ENCODE data around the gene JSRP1. TPM values are rescaled to one million over a fixed set of nuclear protein-coding genes. Genes with fewer than 3 reads are reported as not detected.

Gene JSRP1
- total RNA-seq, 2 experiments from 2014 or later: 1.1 to 1.4 TPM

GRCh38 chr19:2268861-2269243 lies 12.6 kb upstream of the JSRP1 start:
- ATAC-seq (ENCODE audit: low read depth) (no peak), DNase-seq (no peak)
- POLR2A ChIA-PET: interaction anchor here (1.7 to 7.3 kb wide), 3 partner anchors 10 to 30 kb away, joined by 10 to 71 read pairs (median 31); partner anchors contain the start of gene JSRP1
- peaks cover 26% of the 10 kb centered on the region for H3K4me1 Mint-ChIP-seq
- peak overlapping the region; percentile 90 for H3K4me3 Mint-ChIP-seq
- H3K27me3 Mint-ChIP-seq: no peaks in the 10 kb centered on the region
- no peaks in the 10 kb centered on the region for H3K9me3 Mint-ChIP-seq
- peak overlapping the region; percentile 92 for H3K27ac Mint-ChIP-seq
- peaks cover 15% of the 10 kb centered on the region for H3K36me3 Mint-ChIP-seq

GRCh38 chr19:2268480-2268830 lies 12.2 kb upstream of the JSRP1 start:
- no peaks in the 10 kb centered on the region for H3K9me3 Mint-ChIP-seq
- DNase-seq (no peak), ATAC-seq (ENCODE audit: low read depth) (no peak)
- H3K4me1 Mint-ChIP-seq: peaks cover 22% of the 10 kb centered on the region
- H3K36me3 Mint-ChIP-seq: peaks cover 12% of the 10 kb centered on the region
- H3K27me3 Mint-ChIP-seq: no peaks in the 10 kb centered on the region
- peak overlapping the region; percentile 90 for H3K4me3 Mint-ChIP-seq
- POLR2A ChIA-PET: interaction anchor here (1.7 to 7.3 kb wide), 3 partner anchors 10 to 30 kb away, joined by 10 to 71 read pairs (median 31); partner anchors contain the start of gene JSRP1
- peak overlapping the region; percentile 61 for H3K27ac Mint-ChIP-seq

- peak overlapping the region; percentile 57 for H3K27ac Mint-ChIP-seq
- H3K27me3 Mint-ChIP-seq: no peaks in the 10 kb centered on the region
- POLR2A ChIA-PET: interaction anchor here (0.6 to 2.2 kb wide), 4 partner anchors 8 to 917 kb away, joined by 3 to 7 read pairs (median 6); no protein-coding TSS in a partner anchor
- H3K4me3 Mint-ChIP-seq: no peak overlapping the region
- peaks cover 4% of the 10 kb centered on the region for H3K36me3 Mint-ChIP-seq
- ATAC-seq (ENCODE audit: low read depth): no peak
- H3K9me3 Mint-ChIP-seq: no peaks in the 10 kb centered on the region
- peaks cover 14% of the 10 kb centered on the region for H3K4me1 Mint-ChIP-seq
- no peak for DNase-seq
Observed at GRCh38 chr19:2266183-2266993, 10.2 kb upstream of the JSRP1 start.

- DNase-seq (peak; percentile 76), ATAC-seq (ENCODE audit: low read depth) (peak; percentile 43)
- Mint-ChIP-seq H3K36me3 (no peaks in the 10 kb centered on the region), H3K27ac (no peak overlapping the region), H3K27me3 (no peaks in the 10 kb centered on the region), H3K4me3 (no peak overlapping the region), H3K9me3 (no peaks in the 10 kb centered on the region), H3K4me1 (peaks cover 20% of the 10 kb centered on the region)
- POLR2A ChIA-PET: interaction anchor here (0.8 to 2.3 kb wide), 5 partner anchors 9 to 71 kb away, joined by 3 to 15 read pairs (median 4); no protein-coding TSS in a partner anchor
Observed at GRCh38 chr19:2261438-2262172, 5.4 kb upstream of the JSRP1 start.

- Mint-ChIP-seq H3K36me3 (no peaks in the 10 kb centered on the region), H3K4me1 (peaks cover 16% of the 10 kb centered on the region), H3K9me3 (no peaks in the 10 kb centered on the region), H3K27ac (no peak overlapping the region), H3K27me3 (no peaks in the 10 kb centered on the region), H3K4me3 (no peak overlapping the region)
- POLR2A ChIA-PET: interaction anchor here (0.6 to 2.9 kb wide), 7 partner anchors 9 to 72 kb away, joined by 3 to 43 read pairs (median 15); partner anchors contain the start of gene AMH
- ATAC-seq (ENCODE audit: low read depth) (no peak), DNase-seq (no peak)
Observed at GRCh38 chr19:2260341-2260805, 4.2 kb upstream of the JSRP1 start.

GRCh38 chr19:2259336-2259735 lies 3.1 kb upstream of the JSRP1 start:
- no peak for DNase-seq
- Mint-ChIP-seq H3K27me3 (peaks cover under 1% of the 10 kb centered on the region), H3K4me3 (no peak overlapping the region), H3K27ac (peak overlapping the region; percentile 76), H3K9me3 (no peaks in the 10 kb centered on the region), H3K4me1 (peaks cover 16% of the 10 kb centered on the region), H3K36me3 (no peaks in the 10 kb centered on the region)
- POLR2A ChIA-PET: interaction anchor here (0.6 to 2.9 kb wide), 5 partner anchors 9 to 373 kb away, joined by 3 to 43 read pairs (median 15); partner anchors contain the start of gene AMH
- ATAC-seq (ENCODE audit: low read depth): no peak

GRCh38 chr19:2255112-2255845 lies 938 bp downstream of the JSRP1 start:
- Mint-ChIP-seq H3K27me3 (peaks cover 21% of the 10 kb centered on the region), H3K9me3 (no peaks in the 10 kb centered on the region), H3K4me3 (no peak overlapping the region), H3K27ac (no peak overlapping the region), H3K4me1 (peaks cover 14% of the 10 kb centered on the region), H3K36me3 (no peaks in the 10 kb centered on the region)
- POLR2A ChIA-PET: interaction anchor here (3.0 to 5.4 kb wide), 2 partner anchors 15 to 16 kb away, joined by 10 to 31 read pairs; no protein-coding TSS in a partner anchor
- DNase-seq: no peak
- ATAC-seq (ENCODE audit: low read depth): no peak

- H3K27ac Mint-ChIP-seq: no peak overlapping the region
- ATAC-seq (ENCODE audit: low read depth) (no peak), DNase-seq (no peak)
- no peaks in the 10 kb centered on the region for H3K9me3 Mint-ChIP-seq
- H3K36me3 Mint-ChIP-seq: no peaks in the 10 kb centered on the region
- no peak overlapping the region for H3K4me3 Mint-ChIP-seq
- POLR2A ChIA-PET: interaction anchor here (3.0 to 5.4 kb wide), 2 partner anchors 15 to 16 kb away, joined by 10 to 31 read pairs; no protein-coding TSS in a partner anchor
- H3K27me3 Mint-ChIP-seq: peaks cover 22% of the 10 kb centered on the region
- peaks cover 13% of the 10 kb centered on the region for H3K4me1 Mint-ChIP-seq
Observed at GRCh38 chr19:2254064-2254872, 1.9 kb downstream of the JSRP1 start.

- no peaks in the 10 kb centered on the region for H3K36me3 Mint-ChIP-seq
- ATAC-seq (ENCODE audit: low read depth) (peak; percentile 37), DNase-seq (peak; percentile 67)
- peaks cover 10% of the 10 kb centered on the region for H3K4me1 Mint-ChIP-seq
- POLR2A ChIA-PET: interaction anchor here (0.6 to 5.4 kb wide), 5 partner anchors 14 to 1301 kb away, joined by 3 to 31 read pairs (median 5); no protein-coding TSS in a partner anchor
- H3K27me3 Mint-ChIP-seq: peaks cover 22% of the 10 kb centered on the region
- no peak overlapping the region for H3K27ac Mint-ChIP-seq
- H3K9me3 Mint-ChIP-seq: no peaks in the 10 kb centered on the region
- H3K4me3 Mint-ChIP-seq: peak overlapping the region; percentile 58
Observed at GRCh38 chr19:2253106-2254063, 2.8 kb downstream of the JSRP1 start.

- peak overlapping the region; percentile 58 for H3K4me3 Mint-ChIP-seq
- H3K27me3 Mint-ChIP-seq: peaks cover 22% of the 10 kb centered on the region
- no peak overlapping the region for H3K27ac Mint-ChIP-seq
- POLR2A ChIA-PET: interaction anchor here (0.6 to 5.4 kb wide), 5 partner anchors 13 to 1301 kb away, joined by 3 to 31 read pairs (median 5); no protein-coding TSS in a partner anchor
- ATAC-seq (ENCODE audit: low read depth) (no peak), DNase-seq (no peak)
- no peaks in the 10 kb centered on the region for H3K9me3 Mint-ChIP-seq
- H3K4me1 Mint-ChIP-seq: peaks cover 4% of the 10 kb centered on the region
- no peaks in the 10 kb centered on the region for H3K36me3 Mint-ChIP-seq
Observed at GRCh38 chr19:2252797-2253105, 3.5 kb downstream of the JSRP1 start.

GRCh38 chr19:2252055-2252796 lies 4.0 kb downstream of the JSRP1 start:
- ATAC-seq (ENCODE audit: low read depth): no peak
- H3K4me3 Mint-ChIP-seq: peak overlapping the region; percentile 58
- no peaks in the 10 kb centered on the region for H3K9me3 Mint-ChIP-seq
- H3K27ac Mint-ChIP-seq: no peak overlapping the region
- DNase-seq: no peak
- H3K36me3 Mint-ChIP-seq: no peaks in the 10 kb centered on the region
- H3K27me3 Mint-ChIP-seq: peaks cover 22% of the 10 kb centered on the region
- H3K4me1 Mint-ChIP-seq: peaks cover 3% of the 10 kb centered on the region
- POLR2A ChIA-PET: interaction anchor here (0.9 to 5.4 kb wide), 4 partner anchors 8 to 22 kb away, joined by 3 to 31 read pairs (median 4); no protein-coding TSS in a partner anchor
